Stomach smooth muscle (tissue), 2 donors: ENCODE results near the gene OSGIN1.

Experiments used
- H3K27ac ChIP-seq: one replicate; pipeline ENCODE4 v1.7.0; 2013; ENCODE audit warnings: mild to moderate bottlenecking, low read length, inconsistent platforms
- H3K27me3 ChIP-seq, 2 donors: one replicate each; pipeline ENCODE4 v1.7.0; 2013; ENCODE audit warnings: low read length in 2 of 2; ENCODE audit not compliant: insufficient read depth in 2 of 2, control insufficient read depth in 1 of 2
- H3K36me3 ChIP-seq, 2 donors: one replicate each; pipeline ENCODE4 v1.7.0; 2013; ENCODE audit warnings: low read length in 2 of 2; ENCODE audit not compliant: control insufficient read depth in 2 of 2, insufficient read depth in 2 of 2
- H3K4me1 ChIP-seq: one replicate; pipeline ENCODE4 v1.7.0; 2013; ENCODE audit warnings: low read length; ENCODE audit not compliant: control insufficient read depth, insufficient read depth
- H3K4me3 ChIP-seq, 2 donors: one replicate each; pipeline ENCODE4 v1.7.0; 2013; ENCODE audit warnings: low read length in 2 of 2
- H3K9ac ChIP-seq, 2 donors: one replicate each; pipeline ENCODE4 v1.7.0; 2013; ENCODE audit warnings: low read length in 2 of 2, mild to moderate bottlenecking in 1 of 2
- H3K9me3 ChIP-seq, 2 donors: one replicate each; pipeline ENCODE4 v1.7.0; 2013; ENCODE audit warnings: low read length in 2 of 2; ENCODE audit not compliant: control insufficient read depth in 2 of 2
- donor health status: healthy.
- donor health status: Pancreatic carcinoma.

Gene OSGIN1

GRCh38 chr16:83960521-83961249 is 7.6 kb downstream of the OSGIN1 start:
- no peak overlapping the region for H3K9ac ChIP-seq
- H3K36me3 ChIP-seq: peaks cover 26% of the 10 kb centered on the region in 2 donors
- H3K9me3 ChIP-seq: no peaks in the 10 kb centered on the region
- H3K27ac ChIP-seq: no peak overlapping the region
- no peak overlapping the region for H3K4me3 ChIP-seq
- H3K4me1 ChIP-seq: no peaks in the 10 kb centered on the region
- H3K27me3 ChIP-seq: no peaks in the 10 kb centered on the region

DNA sequence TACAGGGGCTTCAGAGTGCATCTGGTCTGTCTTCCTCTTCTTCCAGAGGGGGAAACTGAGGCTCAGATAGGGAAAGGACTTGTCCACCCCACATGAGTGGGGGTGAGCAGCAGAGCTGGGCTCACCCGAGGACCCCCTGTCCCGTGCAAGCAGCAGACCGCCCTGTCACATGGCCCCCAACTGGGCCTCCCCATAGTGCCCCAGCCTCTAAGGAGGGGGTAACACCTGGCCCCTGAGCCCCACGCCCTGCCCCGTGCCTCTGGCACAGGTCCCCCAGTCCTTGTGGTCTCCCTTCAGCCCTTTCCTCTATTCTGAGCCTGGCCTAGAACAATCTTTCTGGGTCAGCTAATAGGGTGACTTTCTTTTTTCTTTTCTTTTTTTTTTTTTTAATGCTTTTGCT is 8.6 kb downstream of the OSGIN1 start:
- H3K9me3 ChIP-seq: no peaks in the 10 kb centered on the region
- peaks cover 26% of the 10 kb centered on the region in 2 donors for H3K36me3 ChIP-seq
- no peak overlapping the region for H3K27ac ChIP-seq
- no peaks in the 10 kb centered on the region for H3K27me3 ChIP-seq
- H3K9ac ChIP-seq: no peak overlapping the region
- no peak overlapping the region for H3K4me3 ChIP-seq
- H3K4me1 ChIP-seq: no peaks in the 10 kb centered on the region

DNA sequence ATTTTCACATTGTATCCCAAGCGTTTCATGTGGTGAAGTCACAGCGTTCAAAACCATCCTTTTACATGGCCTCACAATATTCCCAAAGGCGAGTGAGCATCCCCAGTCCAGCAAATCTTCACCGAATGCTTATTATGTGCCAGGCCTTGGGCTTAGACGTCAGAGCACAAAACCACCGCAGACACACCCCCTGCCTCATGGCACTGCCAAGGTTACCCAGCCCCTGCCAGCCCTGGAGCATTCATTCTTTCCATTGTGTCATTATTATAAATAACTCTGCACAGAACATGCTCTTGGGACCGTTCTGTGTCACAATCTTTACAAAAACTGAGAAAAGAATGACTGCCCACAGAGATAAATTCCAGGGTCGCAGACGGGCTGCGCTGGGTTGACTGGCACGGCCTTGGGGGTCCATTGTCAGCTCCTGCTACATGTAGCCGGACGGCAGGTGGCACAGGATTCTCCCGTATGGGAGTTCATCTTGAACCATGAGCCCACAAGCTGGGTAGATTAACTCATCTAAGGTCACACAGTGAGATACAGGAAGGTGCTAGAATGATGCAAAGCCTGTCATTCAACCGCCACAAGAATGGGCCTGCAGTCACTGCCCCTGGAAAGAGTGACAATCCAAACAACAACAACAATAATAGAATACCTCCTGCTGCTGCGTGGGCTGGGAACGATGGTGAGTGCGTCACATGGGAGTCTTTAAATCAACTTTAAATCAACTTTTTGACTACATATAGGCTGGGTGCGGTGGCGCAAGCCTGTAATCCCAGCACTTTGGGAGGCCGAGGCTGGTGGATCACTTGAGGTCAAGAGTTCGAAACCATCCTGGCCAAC is 10.5 kb downstream of the OSGIN1 start:
- Histone ChIP-seq H3K36me3 (peaks cover 25 to 26% of the 10 kb centered on the region in 2 donors), H3K9ac (no peak overlapping the region), H3K27ac (no peak overlapping the region)

GRCh38 chr16:83964684-83965443 is 11.8 kb downstream of the OSGIN1 start:
- Histone ChIP-seq H3K27ac (no peak overlapping the region), H3K9me3 (no peaks in the 10 kb centered on the region), H3K27me3 (peaks cover 2 to 8% of the 10 kb centered on the region in 2 donors), H3K9ac (no peak overlapping the region), H3K4me1 (peaks cover 4% of the 10 kb centered on the region), H3K36me3 (peaks cover 14 to 17% of the 10 kb centered on the region in 2 donors), H3K4me3 (no peak overlapping the region)

More for the DNA sequence above, 10.5 kb downstream of the OSGIN1 start:
- Histone ChIP-seq H3K27me3 (no peaks in the 10 kb centered on the region), H3K4me3 (no peak overlapping the region), H3K4me1 (no peaks in the 10 kb centered on the region), H3K9me3 (no peaks in the 10 kb centered on the region)

DNA sequence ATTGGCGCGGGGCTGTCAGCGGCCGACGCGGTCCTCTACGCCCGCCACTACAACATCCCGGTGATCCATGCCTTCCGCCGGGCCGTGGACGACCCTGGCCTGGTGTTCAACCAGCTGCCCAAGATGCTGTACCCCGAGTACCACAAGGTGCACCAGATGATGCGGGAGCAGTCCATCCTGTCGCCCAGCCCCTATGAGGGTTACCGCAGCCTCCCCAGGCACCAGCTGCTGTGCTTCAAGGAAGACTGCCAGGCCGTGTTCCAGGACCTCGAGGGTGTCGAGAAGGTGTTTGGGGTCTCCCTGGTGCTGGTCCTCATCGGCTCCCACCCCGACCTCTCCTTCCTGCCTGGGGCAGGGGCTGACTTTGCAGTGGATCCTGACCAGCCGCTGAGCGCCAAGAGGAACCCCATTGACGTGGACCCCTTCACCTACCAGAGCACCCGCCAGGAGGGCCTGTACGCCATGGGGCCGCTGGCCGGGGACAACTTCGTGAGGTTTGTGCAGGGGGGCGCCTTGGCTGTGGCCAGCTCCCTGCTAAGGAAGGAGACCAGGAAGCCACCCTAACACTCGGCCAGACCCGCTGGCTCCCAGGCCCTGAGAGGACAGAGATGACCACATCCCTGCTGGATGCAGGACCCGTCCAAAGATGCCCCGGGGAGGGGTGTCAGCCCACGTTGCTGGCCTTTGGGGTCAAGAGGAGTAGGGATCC is 12.6 kb downstream of the OSGIN1 start:
- H3K4me3 ChIP-seq: no peak overlapping the region
- peaks cover 2 to 9% of the 10 kb centered on the region in 2 donors for H3K27me3 ChIP-seq
- H3K9ac ChIP-seq: no peak overlapping the region
- H3K4me1 ChIP-seq: peaks cover 4% of the 10 kb centered on the region
- H3K36me3 ChIP-seq: peaks cover 8 to 11% of the 10 kb centered on the region in 2 donors
- no peak overlapping the region for H3K27ac ChIP-seq
- H3K9me3 ChIP-seq: no peaks in the 10 kb centered on the region

GRCh38 chr16:83966153-83966696 is 13.2 kb downstream of the OSGIN1 start:
- Histone ChIP-seq H3K27ac (no peak overlapping the region), H3K9me3 (no peaks in the 10 kb centered on the region), H3K4me3 (no peak overlapping the region), H3K36me3 (peaks cover 5 to 7% of the 10 kb centered on the region in 2 donors), H3K9ac (no peak overlapping the region), H3K4me1 (peaks cover 4% of the 10 kb centered on the region), H3K27me3 (peaks cover 2 to 9% of the 10 kb centered on the region in 2 donors)

DNA sequence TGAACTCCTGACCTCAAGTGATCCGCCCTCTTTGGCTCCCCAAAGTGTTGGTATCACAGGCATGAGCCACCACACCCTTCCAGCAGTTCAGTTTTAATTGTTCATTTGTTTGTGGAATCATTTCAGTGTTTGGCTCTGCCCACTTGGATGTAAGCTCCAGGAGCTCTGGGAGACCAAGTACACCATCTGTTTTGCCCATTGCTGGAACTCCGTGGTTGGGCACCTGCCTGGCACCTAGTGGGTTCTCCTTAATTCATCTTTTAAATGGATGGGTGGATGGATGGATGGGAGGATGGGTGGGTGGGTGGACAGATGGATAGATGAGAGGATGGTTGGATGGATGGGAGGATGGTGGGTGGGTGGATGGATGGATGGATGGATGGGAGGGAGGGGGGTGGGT is 14.1 kb downstream of the OSGIN1 start:
- Histone ChIP-seq H3K4me3 (no peak overlapping the region), H3K27me3 (peaks cover 2 to 9% of the 10 kb centered on the region in 2 donors), H3K9ac (no peak overlapping the region), H3K27ac (no peak overlapping the region), H3K9me3 (no peaks in the 10 kb centered on the region), H3K36me3 (peaks cover 5 to 6% of the 10 kb centered on the region in 2 donors), H3K4me1 (peaks cover 4% of the 10 kb centered on the region)

- peaks cover 2 to 9% of the 10 kb centered on the region in 2 donors for H3K27me3 ChIP-seq
- H3K4me1 ChIP-seq: peaks cover 4% of the 10 kb centered on the region
- no peak within 1 kb of the TSS for H3K9ac ChIP-seq
- no peak within 1 kb of the TSS for H3K27ac ChIP-seq
- H3K9me3 ChIP-seq: no peaks in the 10 kb centered on the region
- peaks cover 0 to under 1% of the 10 kb centered on the region in 2 donors for H3K36me3 ChIP-seq
- peak within 1 kb of the TSS in 1 of 2 donors; percentile 15 for H3K4me3 ChIP-seq
Measured at GRCh38 chr16:83967838-83968305, 14.8 kb downstream of the OSGIN1 start, which contains the start of gene NECAB2. NECAB2 (plus strand) TSS chr16:83968244; CDS start chr16:83968649, 405 bp downstream.

DNA sequence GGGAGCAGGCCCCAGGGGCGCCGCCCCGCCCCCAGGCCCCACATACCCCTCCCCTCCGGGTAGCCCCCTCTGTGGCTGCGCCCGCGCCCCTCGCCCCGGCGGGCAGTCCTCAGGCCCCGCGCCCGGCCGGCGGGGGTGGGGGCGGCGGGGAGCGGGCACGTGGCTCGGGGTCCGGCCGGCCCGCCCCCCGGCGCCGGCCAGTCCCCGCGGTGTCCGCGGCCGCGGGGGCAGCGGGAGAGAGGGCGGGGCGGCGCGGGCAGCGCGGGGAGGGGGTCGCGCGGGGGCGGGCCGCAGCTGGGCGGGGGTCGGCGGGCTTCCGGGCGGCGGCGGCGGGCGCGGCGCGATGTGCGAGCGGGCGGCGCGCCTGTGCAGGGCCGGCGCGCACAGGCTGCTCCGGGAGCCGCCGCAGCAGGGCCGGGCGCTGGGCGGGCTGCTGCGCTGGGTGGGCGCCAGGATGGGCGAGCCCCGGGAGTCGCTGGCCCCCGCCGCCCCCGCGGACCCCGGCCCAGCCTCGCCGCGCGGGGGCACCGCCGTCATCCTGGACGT is 15.3 kb downstream of the OSGIN1 start:
- Histone ChIP-seq H3K9me3 (no peaks in the 10 kb centered on the region), H3K27me3 (peaks cover 2 to 9% of the 10 kb centered on the region in 2 donors), H3K4me1 (peaks cover 4% of the 10 kb centered on the region), H3K4me3 (peak overlapping the region in 1 of 2 donors; percentile 15), H3K36me3 (no peaks in the 10 kb centered on the region), H3K9ac (no peak overlapping the region), H3K27ac (no peak overlapping the region)
